Stimulated activated CD8-positive, alpha-beta memory T cell treated with anti-CD3 and anti-CD28 coated beads, Interleukin-15, amount 100 ng/mL, for 48 hours (primary cell): ENCODE results near the gene FTO.

Experiments used
- DNase-seq, 2 donors: peaks; one replicate each; pipeline ENCODE4 v3.0.0-alpha.2; 2020; ENCODE audit warnings: low read depth in 2 of 2

FTO gene

GRCh38 chr16:54077050-54077821 lies 373.3 kb downstream of the FTO start:
- DNase-seq: no peak

- no peak for DNase-seq
Measured at GRCh38 chr16:54080524-54081008, 376.6 kb downstream of the FTO start.

GRCh38 chr16:54086791-54087190 lies 382.8 kb downstream of the FTO start:
- no peak for DNase-seq

GRCh38 chr16:54090602-54091001 lies 386.6 kb downstream of the FTO start:
- no peak for DNase-seq

GRCh38 chr16:54093281-54093680 lies 389.3 kb downstream of the FTO start:
- no peak for DNase-seq

GRCh38 chr16:54094641-54095040 lies 390.7 kb downstream of the FTO start:
- DNase-seq: no peak

- DNase-seq: no peak
Measured at GRCh38 chr16:54096607-54097006, 392.7 kb downstream of the FTO start.

GRCh38 chr16:54097774-54098173 lies 393.8 kb downstream of the FTO start:
- DNase-seq: no peak

- DNase-seq: no peak
Measured at GRCh38 chr16:54098247-54098646, 394.3 kb downstream of the FTO start.

- DNase-seq: no peak
Measured at GRCh38 chr16:54099627-54100026, 395.7 kb downstream of the FTO start.

GRCh38 chr16:54102888-54103866 lies 399.2 kb downstream of the FTO start:
- DNase-seq: no peak

- no peak for DNase-seq
Measured at GRCh38 chr16:54106057-54106456, 402.1 kb downstream of the FTO start.

- no peak for DNase-seq
Measured at GRCh38 chr16:54107583-54108202, 403.7 kb downstream of the FTO start.

- DNase-seq: no peak
Measured at GRCh38 chr16:54110016-54110981, 406.3 kb downstream of the FTO start.

GRCh38 chr16:54112451-54113206 lies 408.7 kb downstream of the FTO start:
- DNase-seq: no peak

GRCh38 chr16:54115558-54115957 lies 411.6 kb downstream of the FTO start:
- no peak for DNase-seq

GRCh38 chr16:54116124-54116655 lies 412.2 kb downstream of the FTO start:
- no peak for DNase-seq

- DNase-seq: no peak
Measured at GRCh38 chr16:54118846-54119245, 414.9 kb downstream of the FTO start.

- DNase-seq: no peak
Measured at GRCh38 chr16:54120846-54121480, 417.0 kb downstream of the FTO start.
